Activated T-helper 1 cell treated with anti-CD3 and anti-CD28 coated beads, Interleukin-12 subunit alpha, Interleukin-12 subunit beta, Interleukin-2, Interleukin-4 antibody, amounts not matched to agents 30 ng/mL and 10 ng/mL and 1 ng/mL, durations not matched to agents 14 hours and 24 hours and 36 hours (primary cell): Measurements from ENCODE around the gene NYAP2. TPM values are rescaled to one million over a fixed set of nuclear protein-coding genes. Genes with fewer than 3 reads are reported as not detected.

Experiments used
- DNase-seq: peaks from one replicate; pipeline ENCODE4 v3.0.0; 2021; ENCODE audit warnings: low spot score
- H3K27ac Mint-ChIP-seq: one replicate; pipeline ENCODE4 v1.8.0; 2021; ENCODE audit warnings: mild to moderate bottlenecking, mixed read lengths
- H3K27me3 Mint-ChIP-seq: one replicate; pipeline ENCODE4 v1.8.0; 2022; ENCODE audit warnings: mild to moderate bottlenecking, moderate library complexity, mixed read lengths; ENCODE audit not compliant: insufficient read depth
- H3K36me3 Mint-ChIP-seq: one replicate; pipeline ENCODE4 v1.8.0; 2021; ENCODE audit warnings: low read depth, mixed read lengths
- H3K4me1 Mint-ChIP-seq: one replicate; pipeline ENCODE4 v1.8.0; 2021; ENCODE audit warnings: low read depth, mixed read lengths
- H3K4me3 Mint-ChIP-seq: one replicate; pipeline ENCODE4 v1.8.0; 2021; ENCODE audit warnings: mild to moderate bottlenecking, moderate library complexity, mixed read lengths
- H3K9me3 Mint-ChIP-seq: one replicate; pipeline ENCODE4 v1.8.0; 2021; ENCODE audit warnings: mixed read lengths
- intact Hi-C: fragments of 100-400 bp; cut with micrococcal nuclease; formaldehyde crosslinking; loops from one replicate; pipeline ENCODE4 v1.15.1; 2024
- total RNA-seq: library from RNA; stranded (reverse); gene quantifications from 2 replicates; pipeline ENCODE4 v1.2.3, GENCODE V29; 2022

Gene NYAP2
- total RNA-seq, 1 donor from 2014 or later = not detected

DNA sequence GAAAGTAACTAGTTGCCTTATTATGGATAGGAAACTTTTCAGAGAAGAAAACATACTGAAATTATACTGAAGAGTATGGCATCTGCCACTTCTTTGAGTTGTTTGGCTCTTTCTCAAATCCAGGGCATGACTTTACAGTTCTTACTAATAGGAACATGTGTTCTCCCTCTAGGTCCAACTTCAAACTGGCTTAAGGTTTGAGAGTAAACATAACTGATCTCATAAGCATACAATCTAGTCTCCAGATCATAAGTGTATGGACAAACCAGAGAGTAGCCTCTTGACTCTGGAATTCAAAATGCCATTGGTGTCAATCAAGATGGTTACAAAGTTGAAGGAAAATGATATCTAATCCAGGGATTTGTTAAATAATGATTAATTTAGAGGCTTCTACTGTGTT, 101.5 kb downstream of the NYAP2 start:
- Mint-ChIP-seq H3K9me3 (no peaks in the 10 kb centered on the region), H3K4me1 (no peaks in the 10 kb centered on the region), H3K4me3 (no peak overlapping the region), H3K27ac (no peak overlapping the region), H3K27me3 (peaks cover 2% of the 10 kb centered on the region), H3K36me3 (no peaks in the 10 kb centered on the region)
- intact Hi-C loops = no loop called here
- DNase-seq = no peak

GRCh38 chr2:225502971-225503370, 103.5 kb downstream of the NYAP2 start:
- Mint-ChIP-seq H3K27ac (no peak overlapping the region), H3K36me3 (no peaks in the 10 kb centered on the region), H3K4me3 (no peak overlapping the region), H3K4me1 (no peaks in the 10 kb centered on the region), H3K9me3 (no peaks in the 10 kb centered on the region), H3K27me3 (peaks cover 4% of the 10 kb centered on the region)
- no peak for DNase-seq
- intact Hi-C loops = no loop called here

- intact Hi-C loops = no loop called here
- DNase-seq = no peak
- Mint-ChIP-seq H3K4me3 (no peak overlapping the region), H3K27ac (no peak overlapping the region), H3K9me3 (no peaks in the 10 kb centered on the region), H3K27me3 (peaks cover 6% of the 10 kb centered on the region), H3K4me1 (no peaks in the 10 kb centered on the region), H3K36me3 (no peaks in the 10 kb centered on the region)
These were observed 111.3 kb downstream of the NYAP2 start for GRCh38 chr2:225510796-225511195.

DNA sequence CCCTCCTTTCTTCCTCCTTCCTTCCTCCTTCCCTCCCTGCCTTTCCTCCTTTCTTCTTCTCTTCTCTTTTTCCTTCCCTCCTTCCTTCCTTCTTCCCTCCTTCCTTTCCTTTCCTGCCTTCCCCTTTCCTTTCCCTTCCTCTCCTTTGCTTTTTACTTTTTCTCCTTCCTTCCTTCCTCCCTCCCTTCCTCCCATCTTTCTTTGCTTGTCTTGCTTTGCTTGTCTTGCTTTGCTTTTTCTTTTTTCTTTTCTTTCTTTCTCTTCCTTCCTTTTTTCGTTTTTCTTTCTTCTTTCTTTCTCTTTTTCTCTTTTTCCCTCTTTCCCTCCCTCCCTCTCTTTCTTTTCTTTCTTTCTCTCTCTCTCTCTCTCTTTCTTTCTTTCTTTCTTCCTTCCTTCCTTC, 113.0 kb downstream of the NYAP2 start:
- DNase-seq = no peak
- intact Hi-C loops = no loop called here
- peaks cover 3% of the 10 kb centered on the region for H3K27me3 Mint-ChIP-seq
- no peaks in the 10 kb centered on the region for H3K36me3 Mint-ChIP-seq
- H3K27ac Mint-ChIP-seq = no peak overlapping the region
- no peaks in the 10 kb centered on the region for H3K9me3 Mint-ChIP-seq
- H3K4me1 Mint-ChIP-seq = no peaks in the 10 kb centered on the region
- no peak overlapping the region for H3K4me3 Mint-ChIP-seq

GRCh38 chr2:225512876-225513540, 113.5 kb downstream of the NYAP2 start:
- no peaks in the 10 kb centered on the region for H3K36me3 Mint-ChIP-seq
- no peak overlapping the region for H3K4me3 Mint-ChIP-seq
- intact Hi-C loops = no loop called here
- DNase-seq = no peak
- H3K27ac Mint-ChIP-seq = no peak overlapping the region
- no peaks in the 10 kb centered on the region for H3K9me3 Mint-ChIP-seq
- H3K27me3 Mint-ChIP-seq = peaks cover 3% of the 10 kb centered on the region
- no peaks in the 10 kb centered on the region for H3K4me1 Mint-ChIP-seq

DNA sequence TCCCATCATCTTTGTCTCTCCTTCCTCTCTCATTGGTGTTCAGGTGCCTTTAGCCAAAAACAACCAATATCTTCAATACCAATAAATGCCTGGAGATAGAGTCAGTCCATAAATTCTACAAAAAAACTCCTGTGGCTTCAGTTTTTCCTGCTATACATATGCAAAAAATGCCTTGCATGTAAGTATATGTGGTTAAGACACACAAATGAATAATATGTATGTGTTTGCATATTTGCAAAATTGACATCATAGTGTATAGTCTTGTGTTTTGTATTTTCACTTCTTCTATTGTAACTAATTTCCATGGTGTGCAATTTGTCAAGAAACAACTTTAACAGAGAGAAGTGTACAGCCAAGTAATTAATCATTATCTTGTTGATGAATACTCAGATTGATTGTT, 115.5 kb downstream of the NYAP2 start:
- Mint-ChIP-seq H3K27me3 (peaks cover 3% of the 10 kb centered on the region), H3K4me3 (no peak overlapping the region), H3K36me3 (no peaks in the 10 kb centered on the region), H3K4me1 (no peaks in the 10 kb centered on the region), H3K9me3 (no peaks in the 10 kb centered on the region), H3K27ac (no peak overlapping the region)
- intact Hi-C loops = no loop called here
- DNase-seq = no peak

- H3K27me3 Mint-ChIP-seq = peaks cover 4% of the 10 kb centered on the region
- intact Hi-C loops = no loop called here
These were observed 127.4 kb downstream of the NYAP2 start for GRCh38 chr2:225526760-225527390.

GRCh38 chr2:225531559-225531958, 132.0 kb downstream of the NYAP2 start:
- no peaks in the 10 kb centered on the region for H3K9me3 Mint-ChIP-seq
- intact Hi-C loops = no loop called here
- H3K4me3 Mint-ChIP-seq = no peak overlapping the region
- no peak overlapping the region for H3K27ac Mint-ChIP-seq
- no peaks in the 10 kb centered on the region for H3K27me3 Mint-ChIP-seq
- H3K36me3 Mint-ChIP-seq = no peaks in the 10 kb centered on the region
- no peak for DNase-seq
- no peaks in the 10 kb centered on the region for H3K4me1 Mint-ChIP-seq

More at GRCh38 chr2:225526760-225527390, 127.4 kb downstream of the NYAP2 start:
- H3K4me3 Mint-ChIP-seq = no peak overlapping the region
- no peaks in the 10 kb centered on the region for H3K4me1 Mint-ChIP-seq
- DNase-seq = no peak
- no peaks in the 10 kb centered on the region for H3K9me3 Mint-ChIP-seq
- no peak overlapping the region for H3K27ac Mint-ChIP-seq
- no peaks in the 10 kb centered on the region for H3K36me3 Mint-ChIP-seq

- intact Hi-C loops = no loop called here
These were observed 132.6 kb downstream of the NYAP2 start for GRCh38 chr2:225532096-225532495.

DNA sequence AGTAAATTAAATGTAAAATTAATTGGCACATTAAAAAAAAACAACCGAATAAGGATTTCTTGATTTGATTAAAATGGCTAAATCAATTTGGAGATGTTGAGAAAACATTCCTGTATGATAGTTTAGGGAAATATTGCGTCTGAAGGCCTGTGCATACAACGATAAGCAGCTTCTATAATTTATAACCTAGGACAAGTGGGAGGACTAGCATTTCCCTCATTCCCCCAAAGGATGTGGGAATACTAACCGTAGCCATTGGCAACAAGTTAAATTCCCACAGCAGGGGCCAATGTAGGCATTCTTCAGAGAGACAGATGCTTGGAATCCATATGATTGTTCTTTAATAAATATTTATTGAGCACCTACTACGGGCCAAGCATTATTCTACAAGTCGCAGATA, 134.5 kb downstream of the NYAP2 start:
- no peak for DNase-seq
- H3K27me3 Mint-ChIP-seq = no peaks in the 10 kb centered on the region
- no peaks in the 10 kb centered on the region for H3K4me1 Mint-ChIP-seq
- no peaks in the 10 kb centered on the region for H3K36me3 Mint-ChIP-seq
- H3K4me3 Mint-ChIP-seq = no peak overlapping the region
- intact Hi-C loops = no loop called here
- H3K9me3 Mint-ChIP-seq = no peaks in the 10 kb centered on the region
- H3K27ac Mint-ChIP-seq = no peak overlapping the region

More at GRCh38 chr2:225532096-225532495, 132.6 kb downstream of the NYAP2 start:
- no peaks in the 10 kb centered on the region for H3K36me3 Mint-ChIP-seq
- no peaks in the 10 kb centered on the region for H3K9me3 Mint-ChIP-seq
- no peak overlapping the region for H3K27ac Mint-ChIP-seq
- no peaks in the 10 kb centered on the region for H3K27me3 Mint-ChIP-seq
- H3K4me1 Mint-ChIP-seq = no peaks in the 10 kb centered on the region
- H3K4me3 Mint-ChIP-seq = no peak overlapping the region
- DNase-seq = no peak

- no peak overlapping the region for H3K27ac Mint-ChIP-seq
These were observed 135.2 kb downstream of the NYAP2 start for GRCh38 chr2:225534697-225535096.

DNA sequence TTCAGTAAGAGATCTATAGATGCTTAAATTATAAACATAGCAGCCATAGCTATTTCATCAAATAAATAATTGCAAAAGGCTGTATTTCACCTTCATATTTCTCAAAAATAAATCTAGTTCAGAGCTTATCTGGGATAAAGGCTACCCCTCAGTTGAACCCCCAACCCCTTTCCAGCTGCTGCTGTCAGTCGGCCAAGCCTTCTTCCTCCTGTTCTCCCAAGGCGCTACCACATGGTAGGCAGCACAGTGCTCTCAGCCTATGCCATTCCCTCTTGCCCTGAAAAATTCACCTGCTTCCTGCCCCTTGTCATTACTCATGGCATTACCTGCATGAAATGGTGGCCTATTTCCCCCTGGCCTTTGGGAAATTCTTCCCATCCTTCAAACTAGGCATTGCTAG, 136.5 kb downstream of the NYAP2 start:
- Mint-ChIP-seq H3K4me3 (no peak overlapping the region), H3K9me3 (no peaks in the 10 kb centered on the region), H3K27me3 (no peaks in the 10 kb centered on the region), H3K27ac (no peak overlapping the region), H3K4me1 (no peaks in the 10 kb centered on the region), H3K36me3 (no peaks in the 10 kb centered on the region)
- DNase-seq = no peak
- intact Hi-C loops = no loop called here

More at GRCh38 chr2:225534697-225535096, 135.2 kb downstream of the NYAP2 start:
- H3K36me3 Mint-ChIP-seq = no peaks in the 10 kb centered on the region
- H3K9me3 Mint-ChIP-seq = no peaks in the 10 kb centered on the region
- H3K27me3 Mint-ChIP-seq = no peaks in the 10 kb centered on the region
- H3K4me1 Mint-ChIP-seq = no peaks in the 10 kb centered on the region
- no peak for DNase-seq
- no peak overlapping the region for H3K4me3 Mint-ChIP-seq
- intact Hi-C loops = no loop called here

DNA sequence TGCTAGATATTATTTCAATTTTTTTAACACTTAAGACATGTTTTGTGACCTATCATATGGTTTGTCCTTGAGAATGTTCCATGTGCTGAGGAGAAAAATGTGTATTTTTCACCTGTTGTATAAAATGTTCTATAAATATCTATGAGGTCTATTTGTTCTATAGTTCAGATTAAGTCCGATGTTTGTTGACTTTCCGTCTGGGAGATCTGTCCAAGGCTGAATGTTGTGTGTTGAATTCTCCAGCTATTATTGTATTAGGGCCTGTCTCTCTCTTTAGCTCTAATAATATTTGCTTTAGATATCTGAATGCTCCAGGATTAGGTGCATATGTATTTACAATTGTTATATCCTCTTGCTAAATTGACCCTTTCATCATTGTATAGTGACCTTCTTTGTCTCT, 144.1 kb downstream of the NYAP2 start:
- Mint-ChIP-seq H3K27me3 (peaks cover 3% of the 10 kb centered on the region), H3K36me3 (no peaks in the 10 kb centered on the region), H3K27ac (no peak overlapping the region), H3K4me3 (no peak overlapping the region), H3K9me3 (no peaks in the 10 kb centered on the region), H3K4me1 (no peaks in the 10 kb centered on the region)
- no peak for DNase-seq
- intact Hi-C loops = no loop called here
